Measurements from ENCODE around the gene IFNL2. TPM values are rescaled to one million over a fixed set of nuclear protein-coding genes. Genes with fewer than 3 reads are reported as not detected.
"Not testable (repeated sequence)": the region's sequence is repeated elsewhere in the genome, so short reads cannot be mapped to it uniquely, and the experiment has no call there.

Gene IFNL2
- total RNA-seq, 4 donors from 2014 or later = not detected

- TF ChIP-seq POLR2A (IDR thresholded peaks at IDR 0.05) = no peak
- no peak for TF ChIP-seq POLR2AphosphoS5 (IDR thresholded peaks at IDR 0.05)
- TF ChIP-seq CTCF (IDR thresholded peaks at IDR 0.05) = no peak
- TF ChIP-seq EP300 (IDR thresholded peaks at IDR 0.05) = no peak
- Histone ChIP-seq H3K27ac (no peak overlapping the region), H3K27me3 (peaks cover 23% of the 10 kb centered on the region), H3K36me3 (no peaks in the 10 kb centered on the region), H3K4me3 (no peak overlapping the region), H3K9me3 (no peaks in the 10 kb centered on the region), H3K4me1 (peaks cover 5% of the 10 kb centered on the region)
- no peak for DNase-seq (ENCODE audit: low spot score in 2 of 2)
- WGBS = 59% methylated on average over 12 of the region's 12 CpGs
Observed at GRCh38 chr19:39236527-39236926, 31.7 kb upstream of the IFNL2 start.

DNA sequence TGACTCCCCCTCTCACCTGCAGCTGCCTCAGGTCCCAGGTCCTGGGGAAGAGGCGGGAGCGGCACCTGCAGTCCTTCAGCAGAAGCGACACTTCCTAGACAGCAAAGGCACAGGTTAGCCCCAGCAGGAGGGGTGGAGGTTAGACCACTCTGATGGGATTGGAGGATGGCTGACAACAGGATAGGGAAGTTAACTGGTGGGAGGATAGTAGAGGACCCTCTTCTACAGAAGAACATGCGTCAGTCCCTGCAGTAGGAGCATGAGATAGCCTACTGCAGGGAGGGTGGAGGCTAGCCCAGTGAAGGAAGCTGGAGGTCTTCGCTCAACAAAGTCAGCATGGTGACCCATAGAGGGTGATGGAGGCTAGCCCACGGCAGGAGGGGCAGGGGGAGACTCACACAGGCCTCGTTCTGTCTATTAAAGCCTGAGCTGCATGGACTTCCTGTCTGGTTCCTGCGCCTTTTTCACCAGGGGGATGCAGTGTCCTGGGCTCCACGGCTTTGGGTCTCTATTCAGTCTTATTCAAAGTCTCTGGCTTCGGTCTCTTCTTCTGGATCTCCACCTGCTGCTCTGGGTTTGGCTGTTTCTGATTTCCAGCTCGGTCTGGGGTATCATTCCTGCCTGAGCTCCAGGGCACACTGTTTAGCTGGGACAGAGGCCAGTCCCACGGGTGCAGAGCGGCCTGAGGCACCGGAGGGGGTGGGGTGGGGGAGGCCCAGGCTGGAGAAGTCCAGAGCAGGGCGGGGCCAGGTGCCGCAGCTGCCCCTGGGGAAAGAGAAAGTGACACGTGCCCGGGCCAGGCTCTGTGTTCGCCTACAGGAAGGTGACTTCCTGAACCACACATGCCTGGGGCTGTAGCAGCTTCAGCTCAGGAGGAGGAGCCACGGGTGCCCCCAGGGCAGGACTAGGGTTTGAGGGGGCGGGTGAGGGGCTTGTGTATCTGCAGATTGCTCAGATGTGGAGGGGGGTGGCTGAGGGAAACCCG, 30.7 kb upstream of the IFNL2 start:
- H3K9me3 ChIP-seq = no peaks in the 10 kb centered on the region
- WGBS = 61% methylated on average over 11 of the region's 22 CpGs
- H3K27ac ChIP-seq = no peak overlapping the region
- no peak overlapping the region for H3K4me3 ChIP-seq
- no peak for TF ChIP-seq POLR2A (IDR thresholded peaks at IDR 0.05)
- no peak for TF ChIP-seq EP300 (IDR thresholded peaks at IDR 0.05)
- no peaks in the 10 kb centered on the region for H3K36me3 ChIP-seq
- DNase-seq (ENCODE audit: low spot score in 2 of 2) = no peak
- H3K4me1 ChIP-seq = peaks cover 5% of the 10 kb centered on the region
- H3K27me3 ChIP-seq = peaks cover 20% of the 10 kb centered on the region

GRCh38 chr19:39238209-39238608, 30.0 kb upstream of the IFNL2 start:
- no peak overlapping the region for H3K27ac ChIP-seq
- no peak overlapping the region for H3K4me3 ChIP-seq
- TF ChIP-seq EP300 (IDR thresholded peaks at IDR 0.05) (no peak), POLR2AphosphoS5 (IDR thresholded peaks at IDR 0.05) (no peak), POLR2A (IDR thresholded peaks at IDR 0.05) (no peak)
- peaks cover 16% of the 10 kb centered on the region for H3K27me3 ChIP-seq
- H3K4me1 ChIP-seq = peaks cover 5% of the 10 kb centered on the region
- no peaks in the 10 kb centered on the region for H3K9me3 ChIP-seq
- DNase-seq (ENCODE audit: low spot score in 2 of 2) = no peak
- 84% methylated on average over 6 of the region's 6 CpGs for WGBS
- H3K36me3 ChIP-seq = no peaks in the 10 kb centered on the region

DNA sequence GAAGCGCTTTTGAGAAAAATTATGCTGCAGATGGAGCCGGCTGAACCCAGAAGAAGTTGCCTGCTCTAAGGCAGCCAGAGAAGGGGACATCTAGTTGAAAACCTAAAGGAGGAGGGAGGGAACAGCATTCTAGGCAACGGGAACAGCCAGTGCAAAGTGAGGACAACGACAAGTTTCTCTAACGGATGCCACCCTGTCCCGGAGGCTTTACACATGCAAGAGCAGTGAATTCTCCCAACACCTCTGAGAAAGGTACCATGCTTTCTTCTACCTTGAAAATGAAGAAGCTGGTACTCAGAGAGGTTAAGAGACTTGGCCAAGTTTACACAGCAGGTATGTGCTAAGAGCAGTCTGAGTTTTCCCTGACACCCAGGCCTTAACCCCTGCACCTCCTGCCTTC, 29.3 kb upstream of the IFNL2 start:
- no peak overlapping the region for H3K27ac ChIP-seq
- TF ChIP-seq POLR2A (IDR thresholded peaks at IDR 0.05) (no peak), POLR2AphosphoS5 (IDR thresholded peaks at IDR 0.05) (no peak), EP300 (IDR thresholded peaks at IDR 0.05) (no peak), CTCF (IDR thresholded peaks at IDR 0.05) (no peak)
- no peaks in the 10 kb centered on the region for H3K36me3 ChIP-seq
- WGBS = 81% methylated on average over 6 of the region's 6 CpGs
- peaks cover 5% of the 10 kb centered on the region for H3K4me1 ChIP-seq
- peaks cover 16% of the 10 kb centered on the region for H3K27me3 ChIP-seq
- H3K9me3 ChIP-seq = no peaks in the 10 kb centered on the region
- DNase-seq (ENCODE audit: low spot score in 2 of 2) = no peak
- no peak overlapping the region for H3K4me3 ChIP-seq

DNA sequence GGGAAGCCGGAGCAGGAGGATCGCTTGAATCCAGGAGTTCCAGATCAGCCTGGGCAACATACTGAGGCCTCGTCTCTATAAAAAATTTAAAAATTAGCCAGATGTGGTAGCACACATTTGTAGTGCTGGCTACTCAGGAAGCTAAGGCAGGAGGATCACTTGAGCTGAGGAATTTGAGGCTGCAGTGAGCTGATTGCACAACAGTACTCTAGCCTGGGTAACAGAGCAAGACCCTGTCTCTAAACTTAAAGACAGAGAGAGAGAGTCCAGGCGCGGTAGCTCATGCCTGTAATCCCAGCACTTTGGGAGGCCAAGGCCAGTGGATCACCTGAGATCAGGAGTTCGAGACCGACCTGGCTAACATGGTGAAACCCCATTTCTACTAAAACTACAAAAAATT, 27.8 kb upstream of the IFNL2 start:
- 93% methylated on average over 7 of the region's 7 CpGs for WGBS
- Histone ChIP-seq H3K4me3 (no peak overlapping the region), H3K36me3 (no peaks in the 10 kb centered on the region), H3K4me1 (peaks cover 5% of the 10 kb centered on the region), H3K9me3 (no peaks in the 10 kb centered on the region), H3K27ac (no peak overlapping the region), H3K27me3 (peaks cover 15% of the 10 kb centered on the region)
- DNase-seq (ENCODE audit: low spot score in 2 of 2) = no peak
- TF ChIP-seq CTCF (IDR thresholded peaks at IDR 0.05) = no peak
- TF ChIP-seq POLR2A (IDR thresholded peaks at IDR 0.05) = no peak
- no peak for TF ChIP-seq POLR2AphosphoS5 (IDR thresholded peaks at IDR 0.05)
- TF ChIP-seq EP300 (IDR thresholded peaks at IDR 0.05) = no peak

DNA sequence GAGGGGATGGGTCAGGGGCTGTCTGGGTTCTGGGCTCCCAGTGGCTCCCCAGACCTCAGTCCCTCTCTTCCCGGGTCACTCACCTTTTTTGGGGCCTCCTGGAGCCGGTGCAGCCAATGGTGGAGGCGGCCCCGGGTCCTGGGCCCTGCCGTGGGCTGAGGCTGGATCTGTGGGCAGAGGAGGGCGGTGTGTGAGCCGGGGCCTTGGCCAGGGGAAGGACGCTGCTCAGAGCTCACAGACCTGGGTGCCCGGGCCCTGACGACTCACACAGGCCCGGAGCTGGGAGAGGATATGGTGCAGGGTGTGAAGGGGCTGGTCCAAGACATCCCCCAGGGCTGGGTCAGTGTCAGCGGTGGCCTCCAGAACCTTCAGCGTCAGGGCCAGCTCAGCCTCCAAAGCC, 24.5 kb upstream of the IFNL2 start:
- WGBS = 79% methylated on average over 13 of the region's 13 CpGs
- not testable (repeated sequence) for H3K27ac ChIP-seq; H3K4me3 ChIP-seq; DNase-seq (ENCODE audit: low spot score in 2 of 2); H3K9me3 ChIP-seq; H3K36me3 ChIP-seq
- H3K4me1 ChIP-seq = peaks cover 13% of the 10 kb centered on the region
- H3K27me3 ChIP-seq = peaks cover 32% of the 10 kb centered on the region

GRCh38 chr19:39244410-39245100, 23.6 kb upstream of the IFNL2 start, which contains the start of gene IFNL3:
Gene IFNL3 (minus strand): TSS chr19:39245006. CDS start chr19:39244967, 39 bp downstream.
- WGBS = 95% methylated on average over 4 of the region's 12 CpGs
- peaks cover 13% of the 10 kb centered on the region for H3K4me1 ChIP-seq
- peaks cover 40% of the 10 kb centered on the region for H3K27me3 ChIP-seq
- not testable (repeated sequence) for DNase-seq (ENCODE audit: low spot score in 2 of 2); H3K9me3 ChIP-seq; H3K4me3 ChIP-seq; H3K27ac ChIP-seq; H3K36me3 ChIP-seq

DNA sequence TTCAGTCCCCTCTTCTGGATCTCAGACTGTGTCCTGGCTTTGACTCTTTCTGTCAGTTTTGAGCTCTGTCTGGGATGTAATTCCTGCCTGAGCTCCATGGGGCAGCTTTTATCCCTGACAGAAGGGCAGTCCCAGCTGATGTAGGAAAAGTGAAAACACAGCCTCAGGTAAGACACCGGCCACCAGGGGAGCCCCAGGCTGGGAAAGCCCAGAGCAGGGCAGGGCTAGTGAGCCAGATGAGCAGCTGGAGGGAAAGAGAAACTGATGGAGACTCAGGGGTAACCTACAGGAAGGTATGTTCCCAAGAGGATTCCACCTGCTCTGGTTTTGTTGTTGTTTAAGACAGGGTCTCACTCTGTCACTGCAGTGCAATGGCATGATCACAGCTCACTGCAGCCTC, 23.0 kb upstream of the IFNL2 start:
- not testable (repeated sequence) for H3K36me3 ChIP-seq; H3K9me3 ChIP-seq; DNase-seq (ENCODE audit: low spot score in 2 of 2); H3K4me3 ChIP-seq; H3K27ac ChIP-seq
- Histone ChIP-seq H3K4me1 (peaks cover 13% of the 10 kb centered on the region), H3K27me3 (peaks cover 46% of the 10 kb centered on the region)
- no CpG with 5 or more reads among the region's 1 CpG for WGBS

Measured in suprapubic skin (tissue), 4 donors.